ENCODE results near the gene TSC1.

TSC1 gene

GRCh38 chr9:132901858-132902831 is 42.3 kb downstream of the TSC1 start:
- no peak overlapping the region for H3K4me3 ChIP-seq (ENCODE audit: low read depth, low read length)
- no peaks in the 10 kb centered on the region for H3K27me3 ChIP-seq (ENCODE audit: control insufficient read depth, insufficient read depth, low read length)
- H3K4me1 ChIP-seq (ENCODE audit: control insufficient read depth, insufficient read depth, low read length), result peaks cover 21% of the 10 kb centered on the region
- H3K9me3 ChIP-seq (ENCODE audit: control insufficient read depth, insufficient read depth, low read depth, low read length), result no peaks in the 10 kb centered on the region
- H3K27ac ChIP-seq (ENCODE audit: low read depth, low read length), result no peak overlapping the region
- no peak overlapping the region for H3K9ac ChIP-seq (ENCODE audit: low read length)
- peaks cover 62% of the 10 kb centered on the region for H3K36me3 ChIP-seq (ENCODE audit: control insufficient read depth, insufficient read depth, low read length)

DNA sequence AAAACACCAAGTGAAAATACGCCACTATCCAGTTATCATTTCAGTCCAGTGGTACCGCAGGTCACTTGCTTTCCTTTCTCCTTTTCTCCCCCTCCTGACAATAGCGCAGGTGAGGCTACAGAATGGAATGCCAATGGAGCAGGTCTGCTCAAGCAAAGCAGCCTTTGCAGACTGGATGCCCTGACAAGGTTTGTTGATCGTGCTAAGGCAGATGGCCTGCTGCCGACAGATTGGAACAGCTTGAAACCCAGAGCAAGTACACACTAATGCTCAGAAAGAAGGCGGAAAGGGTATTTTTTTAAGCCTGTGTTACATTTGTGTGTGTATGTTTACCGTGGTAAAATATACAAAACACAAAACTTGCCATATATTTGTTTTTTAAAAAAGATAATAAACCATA is 46.4 kb downstream of the TSC1 start:
- H3K27ac ChIP-seq (ENCODE audit: low read depth, low read length), result no peak overlapping the region
- H3K4me3 ChIP-seq (ENCODE audit: low read depth, low read length), result no peak overlapping the region
- no peaks in the 10 kb centered on the region for H3K9me3 ChIP-seq (ENCODE audit: control insufficient read depth, insufficient read depth, low read depth, low read length)
- H3K27me3 ChIP-seq (ENCODE audit: control insufficient read depth, insufficient read depth, low read length), result no peaks in the 10 kb centered on the region
- H3K36me3 ChIP-seq (ENCODE audit: control insufficient read depth, insufficient read depth, low read length), result peaks cover 74% of the 10 kb centered on the region
- H3K4me1 ChIP-seq (ENCODE audit: control insufficient read depth, insufficient read depth, low read length), result peaks cover 5% of the 10 kb centered on the region; the same call in 1 of the 2 replicates
- no peak overlapping the region for H3K9ac ChIP-seq (ENCODE audit: low read length)

GRCh38 chr9:132896906-132897305 is 47.5 kb downstream of the TSC1 start:
- Histone ChIP-seq H3K27ac (ENCODE audit: low read depth, low read length) (no peak overlapping the region), H3K4me1 (ENCODE audit: control insufficient read depth, insufficient read depth, low read length) (no peaks in the 10 kb centered on the region), H3K36me3 (ENCODE audit: control insufficient read depth, insufficient read depth, low read length) (peaks cover 66% of the 10 kb centered on the region)

DNA sequence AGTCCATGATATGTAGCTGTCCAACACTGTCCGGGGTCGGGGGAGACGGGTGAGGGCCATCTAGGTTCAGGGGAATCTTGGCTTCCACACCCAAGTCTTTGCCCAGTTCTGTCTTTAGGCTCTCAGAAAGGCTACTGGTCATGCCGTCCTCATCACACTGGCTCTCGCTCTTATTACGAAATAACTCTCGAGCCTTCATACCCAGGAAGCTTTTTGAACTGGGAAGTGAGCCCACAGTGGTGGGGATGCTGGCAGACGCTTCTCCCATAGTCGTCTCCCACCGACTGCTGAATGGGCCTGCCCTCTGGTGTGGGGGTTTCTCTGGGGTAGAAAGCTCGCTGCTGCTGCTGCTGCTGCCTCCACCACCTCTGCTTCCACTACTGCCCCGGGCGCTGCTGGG is 48.2 kb downstream of the TSC1 start:
- Histone ChIP-seq H3K36me3 (ENCODE audit: control insufficient read depth, insufficient read depth, low read length) (peaks cover 62% of the 10 kb centered on the region), H3K9ac (ENCODE audit: low read length) (no peak overlapping the region), H3K27ac (ENCODE audit: low read depth, low read length) (no peak overlapping the region), H3K4me1 (ENCODE audit: control insufficient read depth, insufficient read depth, low read length) (no peaks in the 10 kb centered on the region), H3K4me3 (ENCODE audit: low read depth, low read length) (no peak overlapping the region), H3K27me3 (ENCODE audit: control insufficient read depth, insufficient read depth, low read length) (no peaks in the 10 kb centered on the region), H3K9me3 (ENCODE audit: control insufficient read depth, insufficient read depth, low read depth, low read length) (no peaks in the 10 kb centered on the region)

More at GRCh38 chr9:132896906-132897305, 47.5 kb downstream of the TSC1 start:
- H3K27me3 ChIP-seq (ENCODE audit: control insufficient read depth, insufficient read depth, low read length), result no peaks in the 10 kb centered on the region
- no peak overlapping the region for H3K9ac ChIP-seq (ENCODE audit: low read length)
- H3K9me3 ChIP-seq (ENCODE audit: control insufficient read depth, insufficient read depth, low read depth, low read length), result no peaks in the 10 kb centered on the region
- H3K4me3 ChIP-seq (ENCODE audit: low read depth, low read length), result no peak overlapping the region

DNA sequence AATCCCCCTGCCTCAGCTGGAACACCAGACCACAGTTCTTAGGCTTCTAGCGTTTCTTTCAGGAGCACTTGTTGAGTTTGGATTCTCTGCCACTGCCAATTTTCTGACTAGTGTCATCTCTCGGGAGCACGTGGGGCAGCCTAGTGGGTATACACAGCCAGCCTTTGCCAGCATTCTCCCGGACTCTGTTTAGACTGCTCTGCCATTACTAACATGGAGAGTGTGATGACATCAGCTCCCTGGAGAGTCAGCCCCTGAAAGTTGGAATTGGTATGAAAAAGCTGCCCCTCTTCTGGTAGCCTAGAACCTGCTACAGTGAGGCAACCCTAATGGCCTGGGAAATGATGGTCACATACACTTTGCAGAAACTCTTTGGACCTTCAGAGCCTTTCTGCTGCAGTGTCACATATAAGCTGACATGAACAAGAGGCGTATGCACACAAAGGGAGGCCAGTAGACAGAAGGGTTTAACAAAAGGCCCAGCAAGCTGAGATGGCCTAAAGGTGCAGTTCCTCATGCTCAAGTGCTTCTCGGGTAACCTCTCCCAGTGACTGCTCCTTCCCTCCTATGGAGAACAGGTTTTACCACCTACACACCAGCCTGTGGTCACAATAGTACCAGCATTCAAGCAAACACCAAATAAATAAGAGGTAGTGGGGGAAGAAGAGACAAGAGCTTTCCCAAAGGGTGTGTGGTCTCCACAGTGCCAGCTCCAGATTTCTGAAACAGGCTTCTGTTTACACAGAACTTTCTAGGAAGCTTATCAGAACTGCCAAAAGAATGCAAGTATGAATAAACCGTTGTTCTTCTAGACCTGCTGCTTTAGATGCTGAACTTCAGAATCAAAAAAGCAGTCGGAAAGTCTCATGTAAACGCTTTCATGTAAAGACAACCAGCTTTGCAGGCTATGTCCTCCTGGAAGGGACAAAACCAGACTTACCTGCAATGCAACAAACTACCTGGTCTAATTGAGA is 49.3 kb downstream of the TSC1 start:
- Histone ChIP-seq H3K4me3 (ENCODE audit: low read depth, low read length) (no peak overlapping the region), H3K36me3 (ENCODE audit: control insufficient read depth, insufficient read depth, low read length) (peaks cover 51% of the 10 kb centered on the region), H3K4me1 (ENCODE audit: control insufficient read depth, insufficient read depth, low read length) (no peaks in the 10 kb centered on the region), H3K9ac (ENCODE audit: low read length) (no peak overlapping the region), H3K27me3 (ENCODE audit: control insufficient read depth, insufficient read depth, low read length) (no peaks in the 10 kb centered on the region), H3K9me3 (ENCODE audit: control insufficient read depth, insufficient read depth, low read depth, low read length) (no peaks in the 10 kb centered on the region), H3K27ac (ENCODE audit: low read depth, low read length) (no peak overlapping the region)

DNA sequence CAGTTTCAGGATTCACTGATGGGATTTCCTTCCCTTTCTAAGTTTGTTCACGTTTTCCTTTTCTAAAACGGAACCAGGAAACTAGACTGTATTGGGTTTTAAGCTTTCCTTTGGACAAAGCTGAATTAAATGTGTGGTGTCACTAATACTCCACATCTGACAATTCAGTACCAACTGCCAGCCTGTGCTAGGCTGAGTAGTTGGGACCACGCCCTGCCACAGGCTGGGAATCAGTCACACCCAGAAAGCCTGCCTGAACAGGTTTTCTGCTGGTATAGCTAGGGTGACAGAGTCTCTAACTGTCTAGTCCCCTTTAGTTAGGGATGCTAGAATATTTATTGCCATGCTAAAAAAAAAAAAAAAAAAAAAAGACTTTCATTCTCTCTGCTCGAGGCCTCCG is 50.1 kb downstream of the TSC1 start:
- H3K4me1 ChIP-seq (ENCODE audit: control insufficient read depth, insufficient read depth, low read length), result no peaks in the 10 kb centered on the region
- no peak overlapping the region for H3K27ac ChIP-seq (ENCODE audit: low read depth, low read length)
- no peaks in the 10 kb centered on the region for H3K9me3 ChIP-seq (ENCODE audit: control insufficient read depth, insufficient read depth, low read depth, low read length)
- H3K27me3 ChIP-seq (ENCODE audit: control insufficient read depth, insufficient read depth, low read length), result no peaks in the 10 kb centered on the region
- H3K9ac ChIP-seq (ENCODE audit: low read length), result no peak overlapping the region
- peaks cover 43% of the 10 kb centered on the region for H3K36me3 ChIP-seq (ENCODE audit: control insufficient read depth, insufficient read depth, low read length)
- H3K4me3 ChIP-seq (ENCODE audit: low read depth, low read length), result no peak overlapping the region

DNA sequence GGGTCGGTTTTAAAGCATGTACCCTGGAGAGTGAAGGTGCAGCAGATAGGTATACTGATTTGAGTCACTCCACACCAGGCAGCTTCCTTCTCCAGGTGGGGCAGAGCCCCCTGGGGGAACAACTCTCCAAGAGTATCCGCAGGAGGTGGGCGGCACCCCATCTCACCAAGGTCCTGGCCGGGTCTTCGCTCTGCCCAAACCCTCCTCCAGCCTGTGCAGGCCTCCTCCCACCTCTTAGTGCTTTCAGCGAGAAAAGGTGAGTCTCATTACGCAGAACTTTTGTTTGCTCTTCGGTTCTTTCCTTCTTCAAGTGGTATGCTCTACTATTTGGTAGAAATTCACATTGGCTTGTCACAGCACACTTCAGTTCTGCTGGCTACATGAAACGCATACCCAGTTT is 52.0 kb downstream of the TSC1 start:
- no peak overlapping the region for H3K9ac ChIP-seq (ENCODE audit: low read length)
- H3K27me3 ChIP-seq (ENCODE audit: control insufficient read depth, insufficient read depth, low read length), result no peaks in the 10 kb centered on the region
- H3K27ac ChIP-seq (ENCODE audit: low read depth, low read length), result no peak overlapping the region
- no peak overlapping the region for H3K4me3 ChIP-seq (ENCODE audit: low read depth, low read length)
- no peaks in the 10 kb centered on the region for H3K4me1 ChIP-seq (ENCODE audit: control insufficient read depth, insufficient read depth, low read length)
- peaks cover 27% of the 10 kb centered on the region for H3K36me3 ChIP-seq (ENCODE audit: control insufficient read depth, insufficient read depth, low read length)
- H3K9me3 ChIP-seq (ENCODE audit: control insufficient read depth, insufficient read depth, low read depth, low read length), result no peaks in the 10 kb centered on the region

DNA sequence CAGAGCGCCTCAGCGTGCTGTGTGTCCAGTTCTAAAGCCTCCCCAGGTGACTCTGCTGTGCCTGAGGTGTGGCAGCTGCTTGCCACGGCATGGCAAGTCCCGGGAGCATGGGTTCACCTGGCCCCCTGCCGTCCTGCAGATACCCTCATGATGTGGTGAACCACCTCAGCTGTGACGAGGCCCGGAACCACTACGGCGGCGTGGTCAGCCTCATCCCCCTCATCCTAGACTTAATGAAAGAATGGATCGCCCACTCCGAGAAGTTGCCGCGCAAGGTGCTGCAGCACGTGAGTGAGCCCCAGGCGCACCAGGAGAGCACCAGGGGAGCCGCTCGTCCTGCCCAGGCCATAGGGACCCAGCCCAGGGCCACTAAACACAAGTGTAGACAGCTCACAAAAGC is 56.3 kb downstream of the TSC1 start:
- Histone ChIP-seq H3K9me3 (ENCODE audit: control insufficient read depth, insufficient read depth, low read depth, low read length) (no peaks in the 10 kb centered on the region), H3K27me3 (ENCODE audit: control insufficient read depth, insufficient read depth, low read length) (no peaks in the 10 kb centered on the region), H3K9ac (ENCODE audit: low read length) (no peak overlapping the region), H3K27ac (ENCODE audit: low read depth, low read length) (no peak overlapping the region), H3K36me3 (ENCODE audit: control insufficient read depth, insufficient read depth, low read length) (no peaks in the 10 kb centered on the region), H3K4me3 (ENCODE audit: low read depth, low read length) (no peak overlapping the region), H3K4me1 (ENCODE audit: control insufficient read depth, insufficient read depth, low read length) (no peaks in the 10 kb centered on the region)

DNA sequence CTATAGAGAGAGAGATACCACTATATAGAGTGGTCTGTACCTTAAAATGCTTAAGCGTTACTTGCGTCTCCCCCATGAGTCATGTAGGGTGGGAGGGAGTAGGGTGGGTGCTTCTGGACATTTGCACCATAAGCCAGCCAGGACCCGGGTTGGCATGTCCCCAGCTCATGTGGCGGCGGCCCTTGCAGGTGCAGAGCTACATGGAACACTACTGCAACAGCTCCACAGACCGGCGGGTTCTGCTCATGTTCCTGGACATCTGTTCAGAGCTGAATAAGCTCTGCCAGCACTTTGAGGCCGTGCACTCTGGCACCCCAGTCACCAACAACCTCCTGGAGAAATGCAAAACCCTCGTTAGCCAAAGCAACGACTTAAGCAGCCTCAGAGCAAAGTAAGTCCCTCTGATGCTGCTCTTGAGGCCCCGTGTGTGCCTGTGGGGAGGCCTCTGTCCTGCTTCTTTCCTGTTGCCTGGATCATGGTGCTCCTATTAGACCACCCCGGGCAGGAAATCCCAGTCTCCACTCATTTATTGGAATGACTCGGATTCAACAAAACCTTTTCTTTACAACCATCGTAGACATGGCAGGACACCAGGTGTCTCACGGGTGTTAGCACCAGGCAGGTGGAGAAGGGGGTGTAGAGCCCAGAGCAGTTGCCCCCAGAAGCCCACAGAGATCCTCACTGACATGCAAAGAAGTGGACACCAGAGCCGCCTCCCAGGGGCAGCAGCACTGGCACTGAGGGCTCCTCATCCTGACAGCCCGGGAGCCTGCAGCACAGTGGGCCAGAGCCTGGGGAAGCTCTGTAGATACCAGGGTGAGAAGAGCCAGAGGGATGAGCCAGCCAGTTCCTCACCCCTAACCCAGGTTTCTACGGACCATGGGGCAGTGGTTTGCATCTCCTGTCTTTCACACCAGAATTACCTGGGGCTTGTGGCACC is 57.0 kb downstream of the TSC1 start:
- Histone ChIP-seq H3K9ac (ENCODE audit: low read length) (no peak overlapping the region), H3K4me3 (ENCODE audit: low read depth, low read length) (no peak overlapping the region)

GRCh38 chr9:132886334-132886725 is 58.1 kb downstream of the TSC1 start:
- Histone ChIP-seq H3K4me1 (ENCODE audit: control insufficient read depth, insufficient read depth, low read length) (no peaks in the 10 kb centered on the region), H3K27me3 (ENCODE audit: control insufficient read depth, insufficient read depth, low read length) (no peaks in the 10 kb centered on the region), H3K9ac (ENCODE audit: low read length) (no peak overlapping the region)

More for the DNA sequence above, 57.0 kb downstream of the TSC1 start:
- Histone ChIP-seq H3K27ac (ENCODE audit: low read depth, low read length) (no peak overlapping the region), H3K36me3 (ENCODE audit: control insufficient read depth, insufficient read depth, low read length) (no peaks in the 10 kb centered on the region), H3K9me3 (ENCODE audit: control insufficient read depth, insufficient read depth, low read depth, low read length) (no peaks in the 10 kb centered on the region), H3K27me3 (ENCODE audit: control insufficient read depth, insufficient read depth, low read length) (no peaks in the 10 kb centered on the region), H3K4me1 (ENCODE audit: control insufficient read depth, insufficient read depth, low read length) (no peaks in the 10 kb centered on the region)

More at GRCh38 chr9:132886334-132886725, 58.1 kb downstream of the TSC1 start:
- Histone ChIP-seq H3K27ac (ENCODE audit: low read depth, low read length) (no peak overlapping the region), H3K36me3 (ENCODE audit: control insufficient read depth, insufficient read depth, low read length) (no peaks in the 10 kb centered on the region), H3K9me3 (ENCODE audit: control insufficient read depth, insufficient read depth, low read depth, low read length) (no peaks in the 10 kb centered on the region), H3K4me3 (ENCODE audit: low read depth, low read length) (no peak overlapping the region)

Data from HUES6 (cell line).